Ovary (tissue), 9 donors: ENCODE data around the gene PPRC1. TPM values are rescaled to one million over a fixed set of nuclear protein-coding genes. Genes with fewer than 3 reads are reported as not detected.

Experiments
- DNase-seq, 5 donors: peaks; one replicate each; pipeline ENCODE4 v3.0.0-alpha.2; 2019 to 2020
- H3K27ac ChIP-seq, 2 donors: fragments of 200-600 bp; one replicate each; pipeline versions ENCODE4 v1.5.1 to v1.8.0; 2019 to 2022
- H3K27me3 ChIP-seq: fragments of 200-600 bp; one replicate; pipeline ENCODE4 v1.8.0; 2022
- H3K36me3 ChIP-seq: fragments of 200-600 bp; sonication (generic); one replicate; pipeline ENCODE4 v1.5.1; 2019
- H3K4me1 ChIP-seq: one replicate; pipeline ENCODE4 v1.8.1; 2013; ENCODE audit warnings: mild to moderate bottlenecking, moderate library complexity; ENCODE audit not compliant: insufficient read depth
- H3K4me3 ChIP-seq: fragments of 200-600 bp; sonication (generic); one replicate; pipeline ENCODE4 v1.5.1; 2017
- H3K9me3 ChIP-seq, 2 donors: fragments of 200-600 bp in 1 of 2; sonication (generic) in 1 of 2; one replicate each; pipeline versions ENCODE4 v1.5.1 to v1.8.1; 2013 to 2019; ENCODE audit warnings: mild to moderate bottlenecking in 1 of 2, moderate library complexity in 1 of 2
- CTCF ChIP-seq, 3 donors: fragments of 450-650 bp in 2 of 3; fragments of 200-600 bp in 1 of 3; IDR thresholded peaks; one replicate each; pipeline versions ENCODE4 v1.5.1 to v1.8.0; 2016 to 2022; ENCODE audit warnings: antibody characterized with exemption in 3 of 3, mild to moderate bottlenecking in 1 of 3
- EP300 ChIP-seq: sonication (generic); formaldehyde crosslinking; IDR thresholded peaks from one replicate; pipeline ENCODE4 v1.6.1; 2017; ENCODE audit warnings: antibody characterized with exemption
- POLR2A ChIP-seq: fragments of 450-650 bp; IDR thresholded peaks from one replicate; pipeline ENCODE4 v1.6.1; 2017; ENCODE audit warnings: antibody characterized with exemption, mild to moderate bottlenecking, moderate library complexity
- WGBS, 3 donors: extraction: QIAGEN DNeasy Blood & Tissue Kit in 1 of 3; methylation state at CpG; one replicate each; pipeline versions ENCODE4 v1.1.5 to v1.1.7; 2013 to 2017; 5-methylcytosine and 5-hydroxymethylcytosine counted together
- intact Hi-C, 4 donors: fragments of 100-400 bp; cut with DNase I; formaldehyde crosslinking; loops; one replicate each; pipeline versions ENCODE4 v1.11.0 to v1.15.1; 2022 to 2023
- polyA plus RNA-seq, 2 donors: library from polyadenylated mRNA; stranded (reverse); fragments of 200-250 nt in 1 of 2; fragments of 350-450 nt in 1 of 2; fragmentation: Illumina TruSeq in 1 of 2; extraction: RNeasy Lipid Tissue Mini Kit (QIAGEN cat#74804) in 1 of 2; gene quantifications; one replicate each; pipeline ENCODE4 v1.2.3, GENCODE V29; 2013 to 2014
- total RNA-seq, 7 donors: library from RNA; depleted of rRNA in 2 of 7; stranded (reverse); fragments of >200 nt in 2 of 7; fragmentation: NEBNext Ultra II Directional in 3 of 7; extraction: Animal tissue kit (Norgen Biotek cat#: 25700) in 3 of 7; gene quantifications; one replicate each; pipeline versions ENCODE4 v1.1.0 to v1.2.4, GENCODE V29; 2016 to 2023
- donor health status: DM: no; HTN: no; CAD: no; lungs with moderate emphysema.
- donor health status: DM: no; HTN: no; CAD: no.
- donor health status: Bipolar disorder and iron deficiency.
- donor health status: DM: yes; HTN: yes; CAD: no.
- donor health status: DM: no; HTN: no; CAD: no.
- donor health status: DM: yes; HTN: yes; CAD: no.

Gene PPRC1
- total and polyA plus RNA-seq, 9 donors, result 11.8 to 68.7 (median 35.1) TPM

DNA sequence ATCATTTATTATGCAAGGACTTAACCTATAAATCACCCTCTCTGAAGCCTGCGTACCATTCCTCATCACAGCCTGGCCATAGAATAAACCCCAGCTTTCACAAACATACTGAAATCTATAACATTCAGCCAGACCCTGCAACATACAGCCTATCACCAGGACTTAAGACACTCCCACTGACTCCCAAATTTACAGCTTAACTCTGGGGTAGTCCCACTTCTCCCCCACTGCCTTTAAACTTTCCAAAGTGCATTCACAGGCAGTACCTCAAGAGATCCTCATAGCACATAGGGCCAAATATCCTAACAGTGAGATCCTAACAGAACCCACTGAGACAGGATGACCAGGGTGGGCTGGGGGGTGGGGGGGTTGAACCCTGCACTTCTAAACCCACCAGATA lies 16.2 kb upstream of the PPRC1 start:
- no peaks in the 10 kb centered on the region for H3K36me3 ChIP-seq
- peak overlapping the region in 1 of 2 donors; percentile 99 for H3K27ac ChIP-seq
- intact Hi-C loops, result loop anchor here in 2 of 4 donors (5.0 to 10.0 kb wide), 2 partner anchors 49 to 52 kb away; partner anchors contain the start of gene HPS6 (in 2 of the 2)
- WGBS, 3 donors, result 76 to 87% (median 76%) methylated on average over 1 of the region's 1 CpG
- peaks cover 22% of the 10 kb centered on the region for H3K4me1 ChIP-seq
- H3K4me3 ChIP-seq, result peak overlapping the region; percentile 49
- no peak for TF ChIP-seq EP300
- no peak for TF ChIP-seq POLR2A
- no peak for TF ChIP-seq CTCF (IDR thresholded peaks at IDR 0.05)
- DNase-seq, result no peak
- no peaks in the 10 kb centered on the region for H3K9me3 ChIP-seq
- no peaks in the 10 kb centered on the region for H3K27me3 ChIP-seq

DNA sequence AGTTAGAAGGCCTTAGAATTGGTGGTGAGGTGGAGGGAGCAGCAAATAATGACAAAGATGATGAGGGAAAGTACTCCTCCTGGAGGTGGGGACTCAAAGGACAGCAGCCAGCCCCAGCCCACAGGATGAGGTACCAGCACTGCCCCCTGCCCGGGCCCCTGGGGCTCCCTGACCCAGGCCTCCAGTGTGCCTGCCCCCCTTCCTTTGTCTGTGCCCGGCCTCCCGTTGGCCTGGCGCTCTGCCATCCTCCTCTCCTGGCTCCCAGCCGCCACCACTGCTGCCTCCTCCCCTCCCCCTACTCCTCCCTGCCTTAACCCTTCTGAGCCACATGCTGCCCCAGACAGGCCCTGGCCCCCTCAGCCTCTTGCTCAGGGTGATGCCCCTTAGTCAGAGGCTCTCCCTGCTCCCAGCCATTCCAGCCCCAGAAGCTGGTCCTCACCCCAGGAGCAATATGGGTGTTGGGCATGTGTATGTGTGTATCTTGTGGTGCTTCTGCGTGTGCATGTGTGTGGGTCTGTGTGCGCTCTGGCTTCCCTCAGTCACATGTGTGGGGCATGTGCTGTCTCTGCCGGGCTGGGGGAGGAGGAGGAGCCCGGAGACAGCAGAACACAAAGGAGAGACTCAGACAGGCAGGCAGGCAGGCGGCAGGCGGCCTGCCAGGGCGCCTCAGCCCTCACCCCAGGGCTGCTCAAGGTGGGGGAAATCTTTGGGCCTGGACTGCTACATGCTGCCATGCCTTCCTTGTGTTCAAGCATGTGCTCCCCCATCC lies 15.3 kb upstream of the PPRC1 start:
- WGBS, 3 donors, result 2 to 5% (median 2%) methylated on average over 12 of the region's 12 CpGs

GRCh38 chr10:102118867-102119266 lies 14.0 kb upstream of the PPRC1 start:
- Histone ChIP-seq H3K27me3 (no peaks in the 10 kb centered on the region), H3K4me3 (peak overlapping the region; percentile 49), H3K27ac (peak overlapping the region; percentile 96 to 99), H3K36me3 (no peaks in the 10 kb centered on the region), H3K4me1 (peaks cover 22% of the 10 kb centered on the region), H3K9me3 (no peaks in the 10 kb centered on the region)
- intact Hi-C loops, result loop anchor here in 2 of 4 donors (5.0 to 10.0 kb wide), 2 partner anchors 52 to 54 kb away; partner anchors contain the start of gene HPS6 (in 2 of the 2)
- peak; percentile 60 to 72 (median 70) for DNase-seq
- no peak for TF ChIP-seq EP300
- no peak for TF ChIP-seq POLR2A
- no peak for TF ChIP-seq CTCF (IDR thresholded peaks at IDR 0.05)
- 0 to 1% (median 1%) methylated on average over 6 of the region's 6 CpGs for WGBS, 3 donors

More for the DNA sequence above, 15.3 kb upstream of the PPRC1 start:
- peak; percentile 89 to 96 (median 93) for DNase-seq
- no peaks in the 10 kb centered on the region for H3K36me3 ChIP-seq
- no peaks in the 10 kb centered on the region for H3K9me3 ChIP-seq
- peaks cover 25% of the 10 kb centered on the region for H3K4me1 ChIP-seq
- peak overlapping the region; percentile 47 to 99 for H3K27ac ChIP-seq
- no peak for TF ChIP-seq CTCF (IDR thresholded peaks at IDR 0.05)
- TF ChIP-seq POLR2A, result peak; percentile 13
- peak overlapping the region; percentile 49 for H3K4me3 ChIP-seq
- H3K27me3 ChIP-seq, result no peaks in the 10 kb centered on the region
- intact Hi-C loops, result loop anchor here in 2 of 4 donors (5.0 to 10.0 kb wide), 2 partner anchors 50 to 53 kb away; partner anchors contain the start of gene HPS6 (in 2 of the 2)

- peaks cover 22% of the 10 kb centered on the region for H3K4me1 ChIP-seq
- intact Hi-C loops, result loop anchor here in 2 of 4 donors (5.0 to 10.0 kb wide), 2 partner anchors 52 to 55 kb away; partner anchors contain the start of gene HPS6 (in 2 of the 2)
- peak overlapping the region; percentile 96 to 99 for H3K27ac ChIP-seq
- TF ChIP-seq EP300, result no peak
- peak; percentile 66 for TF ChIP-seq POLR2A
- TF ChIP-seq CTCF (IDR thresholded peaks at IDR 0.05), result no peak
- H3K4me3 ChIP-seq, result peak overlapping the region; percentile 49
- peak; percentile 79 to 89 (median 82) for DNase-seq
- H3K27me3 ChIP-seq, result no peaks in the 10 kb centered on the region
- no peaks in the 10 kb centered on the region for H3K36me3 ChIP-seq
- H3K9me3 ChIP-seq, result no peaks in the 10 kb centered on the region
- 1 to 2% (median 2%) methylated on average over 15 to 22 of the region's 22 CpGs for WGBS, 3 donors
These were observed 13.3 kb upstream of the PPRC1 start for GRCh38 chr10:102119417-102120141.
